T1000 (cell line): ENCODE results near the gene TUT7.
"Not testable (repeated sequence)": the region's sequence is repeated elsewhere in the genome, so short reads cannot be mapped to it uniquely, and the experiment has no call there.

Source experiments
- DNase-seq: peaks from one replicate; lab custom pipeline; 2025; ENCODE audit warnings: mixed read lengths; lab: John Stamatoyannopoulos, UW

TUT7 gene

GRCh38 chr9:86350006-86350760, 4.0 kb downstream of the TUT7 start:
- no peak for DNase-seq

GRCh38 chr9:86349271-86349670, 4.9 kb downstream of the TUT7 start:
- no peak for DNase-seq

- DNase-seq = no peak
Measured at GRCh38 chr9:86347991-86348390, 6.2 kb downstream of the TUT7 start.

- DNase-seq = no peak
Measured at GRCh38 chr9:86344818-86345217, 9.4 kb downstream of the TUT7 start.

- no peak for DNase-seq
Measured at GRCh38 chr9:86342269-86342668, 11.9 kb downstream of the TUT7 start.

- DNase-seq = no peak
Measured at GRCh38 chr9:86341007-86341491, 13.2 kb downstream of the TUT7 start.

GRCh38 chr9:86340356-86341006, 13.7 kb downstream of the TUT7 start:
- DNase-seq = no peak

GRCh38 chr9:86337469-86338108, 16.6 kb downstream of the TUT7 start:
- DNase-seq = no peak

GRCh38 chr9:86336058-86336457, 18.2 kb downstream of the TUT7 start:
- DNase-seq = no peak

- no peak for DNase-seq
Measured at GRCh38 chr9:86333651-86334050, 20.6 kb downstream of the TUT7 start.

- no peak for DNase-seq
Measured at GRCh38 chr9:86330186-86330585, 24.0 kb downstream of the TUT7 start.

- DNase-seq = no peak
Measured at GRCh38 chr9:86329649-86330048, 24.6 kb downstream of the TUT7 start.

- no peak for DNase-seq
Measured at GRCh38 chr9:86328156-86328555, 26.1 kb downstream of the TUT7 start.

- no peak for DNase-seq
Measured at GRCh38 chr9:86326536-86326935, 27.7 kb downstream of the TUT7 start.

GRCh38 chr9:86324901-86325300, 29.3 kb downstream of the TUT7 start:
- DNase-seq = no peak

- no peak for DNase-seq
Measured at GRCh38 chr9:86324308-86324707, 29.9 kb downstream of the TUT7 start.

- DNase-seq = no peak
Measured at GRCh38 chr9:86322973-86323644, 31.1 kb downstream of the TUT7 start.

- no peak for DNase-seq
Measured at GRCh38 chr9:86321373-86321772, 32.8 kb downstream of the TUT7 start.

- no peak for DNase-seq
Measured at GRCh38 chr9:86318187-86318586, 36.0 kb downstream of the TUT7 start.

- DNase-seq = no peak
Measured at GRCh38 chr9:86315078-86315477, 39.1 kb downstream of the TUT7 start.

GRCh38 chr9:86312959-86313358, 41.3 kb downstream of the TUT7 start:
- DNase-seq = not testable (repeated sequence)

GRCh38 chr9:86308687-86309086, 45.5 kb downstream of the TUT7 start:
- DNase-seq = no peak
